Measurements from ENCODE around the gene CAPN1. TPM values are rescaled to one million over a fixed set of nuclear protein-coding genes. Genes with fewer than 3 reads are reported as not detected.

The CAPN1 gene
- total and polyA plus RNA-seq, 9 of the 15 experiments (the other 6 are each of a cell fraction or from before 2014, with no cell fraction given) = 3.5 to 199 (median 61.6) TPM

- TF ChIP-seq L3MBTL2 (IDR thresholded peaks at IDR 0.05) (no peak), CBFB (CRISPR knock-in tag; IDR thresholded peaks at IDR 0.05) (no peak), ZBTB43 (CRISPR knock-in tag; IDR thresholded peaks at IDR 0.05) (no peak), KLF10 (CRISPR knock-in tag; IDR thresholded peaks at IDR 0.05) (no peak), ZNF76 (CRISPR knock-in tag; IDR thresholded peaks at IDR 0.05; ENCODE audit: borderline replicate concordance) (no peak), TOE1 (IDR thresholded peaks at IDR 0.05; ENCODE audit: borderline replicate concordance) (no peak), TOE1 (CRISPR knock-in tag; IDR thresholded peaks at IDR 0.05; ENCODE audit: borderline replicate concordance, low read depth) (no peak), NFIC (IDR thresholded peaks at IDR 0.05) (peak; percentile 75), RFX7 (CRISPR knock-in tag; IDR thresholded peaks at IDR 0.05) (no peak), SNRNP70 (optimal IDR thresholded peaks at IDR 0.05; ENCODE audit: low read depth, low read length) (no peak), C11orf30 (IDR thresholded peaks at IDR 0.05; ENCODE audit: low read depth) (no peak), ZNF592 (IDR thresholded peaks at IDR 0.05) (no peak), SAP30 (IDR thresholded peaks at IDR 0.05; ENCODE audit: borderline replicate concordance, insufficient read depth, low read depth, low read length, poor library complexity, severe bottlenecking) (no peak), ZNF282 (CRISPR knock-in tag; IDR thresholded peaks at IDR 0.05) (no peak), POLR3A (IDR thresholded peaks at IDR 0.05; ENCODE audit: borderline replicate concordance, extremely low read depth, insufficient read depth, insufficient read length) (no peak), FOXM1 (IDR thresholded peaks at IDR 0.05; ENCODE audit: low read depth) (no peak), FOXM1 (CRISPR knock-in tag; IDR thresholded peaks at IDR 0.05; ENCODE audit: low read depth) (no peak), ZNF324 (CRISPR knock-in tag; IDR thresholded peaks at IDR 0.05) (no peak), NR0B1 (IDR thresholded peaks at IDR 0.05; ENCODE audit: partially characterized antibody) (no peak), RBM17 (IDR thresholded peaks at IDR 0.05; ENCODE audit: borderline replicate concordance, low read depth, low read length) (no peak), RBBP5 (IDR thresholded peaks at IDR 0.05; ENCODE audit: borderline replicate concordance, insufficient read depth, low read length, poor library complexity, severe bottlenecking) (no peak), CBX8 (IDR thresholded peaks at IDR 0.05; ENCODE audit: borderline replicate concordance, extremely low read depth, low read depth, low read length, poor library complexity, severe bottlenecking) (no peak)
Observed at GRCh38 chr11:65181569-65182257, at the start of gene CAPN1 (continued).

Data from K562 (cell line).